HEK293 (cell line): ENCODE data around the gene GIPC1.

Experiments used
- CTCF ChIA-PET: fragments of 350-600 bp; formaldehyde crosslinking; extraction: SDS; loops from one replicate; lab custom pipeline; 2021; ENCODE audit warnings: antibody characterized with exemption; lab: Yijun Ruan, JAX
- POLR2A ChIA-PET: fragments of 300-600 bp; formaldehyde crosslinking; extraction: SDS; loops from one replicate; lab custom pipeline; 2020; ENCODE audit warnings: antibody characterized with exemption, inconsistent platforms; lab: Yijun Ruan, JAX
- H3K27ac ChIP-seq: fragments of 200-500 bp; sonication (Bioruptor generic); 2 replicates; pipeline ENCODE4 v1.5.1; 2014; ENCODE audit warnings: low read depth, low read length, control low read depth, inconsistent platforms; ENCODE audit errors: extremely low read depth
- H3K36me3 ChIP-seq, 2 experiments: fragments of 200-500 bp in 1 of 2; sonication (Bioruptor generic) in 1 of 2; 1 replicate in 1 of 2; 2 replicates in 1 of 2; pipeline ENCODE4 v1.5.1; 2014 to 2017; ENCODE audit warnings: inconsistent platforms in 2 of 2, low read length in 2 of 2; ENCODE audit not compliant: control insufficient read depth in 2 of 2, insufficient read depth in 1 of 2
- H3K4me1 ChIP-seq: fragments of 200-500 bp; sonication (Bioruptor generic); 2 replicates; pipeline ENCODE4 v1.5.1; 2014; ENCODE audit warnings: mild to moderate bottlenecking, low read length, inconsistent platforms; ENCODE audit not compliant: control insufficient read depth, insufficient read depth
- H3K4me3 ChIP-seq: 2 replicates; pipeline ENCODE4 v1.5.1; 2011; ENCODE audit warnings: low read depth, mild to moderate bottlenecking, control low read depth, low read length, moderate library complexity
- H3K9me3 ChIP-seq: fragments of 200-500 bp; sonication (Bioruptor generic); 2 replicates; pipeline ENCODE4 v1.5.1; 2014; ENCODE audit warnings: low read depth, low read length, inconsistent platforms; ENCODE audit not compliant: control insufficient read depth, insufficient read depth
- ELK4 ChIP-seq: IDR thresholded peaks from 2 replicates; pipeline ENCODE4 v1.6.1; 2011; ENCODE audit warnings: mild to moderate bottlenecking, low read depth, low read length, borderline replicate concordance
- KLF1 ChIP-seq: fragments of 450-650 bp; formaldehyde crosslinking; IDR thresholded peaks from 2 replicates; pipeline ENCODE4 v1.5.1; 2016; ENCODE audit warnings: missing biosample characterization, missing genetic modification characterization
- KLF10 ChIP-seq: fragments of 450-650 bp; IDR thresholded peaks from 2 replicates; pipeline ENCODE4 v1.5.1; 2018; ENCODE audit warnings: missing biosample characterization, mild to moderate bottlenecking, missing genetic modification characterization
- KLF7 ChIP-seq: fragments of 450-650 bp; formaldehyde crosslinking; IDR thresholded peaks from 2 replicates; pipeline ENCODE4 v1.5.1; 2016; ENCODE audit warnings: missing biosample characterization, missing genetic modification characterization, borderline replicate concordance
- KLF8 ChIP-seq: fragments of 450-650 bp; formaldehyde crosslinking; IDR thresholded peaks from 2 replicates; pipeline ENCODE4 v1.5.1; 2016; ENCODE audit warnings: missing biosample characterization, missing genetic modification characterization
- OSR2 ChIP-seq: fragments of 450-650 bp; formaldehyde crosslinking; IDR thresholded peaks from 2 replicates; pipeline ENCODE4 v1.5.1; 2016; ENCODE audit warnings: missing biosample characterization, missing genetic modification characterization
- PRDM1 ChIP-seq: fragments of 450-650 bp; formaldehyde crosslinking; IDR thresholded peaks from 2 replicates; pipeline ENCODE4; 2016; ENCODE audit warnings: missing biosample characterization, missing genetic modification characterization
- PRDM6 ChIP-seq: fragments of 450-650 bp; formaldehyde crosslinking; IDR thresholded peaks from 2 replicates; pipeline ENCODE4 v1.5.1; 2017; ENCODE audit warnings: missing biosample characterization, missing genetic modification characterization
- REPIN1 ChIP-seq: fragments of 450-650 bp; formaldehyde crosslinking; IDR thresholded peaks from 2 replicates; pipeline ENCODE4 v1.5.1; 2017; ENCODE audit warnings: missing biosample characterization, missing genetic modification characterization, low read depth
- SP3 ChIP-seq: fragments of 450-650 bp; formaldehyde crosslinking; IDR thresholded peaks from 2 replicates; pipeline ENCODE4 v1.5.1; 2016; ENCODE audit warnings: missing biosample characterization, missing genetic modification characterization
- SP7 ChIP-seq: fragments of 450-650 bp; formaldehyde crosslinking; IDR thresholded peaks from 2 replicates; pipeline ENCODE4 v1.5.1; 2016; ENCODE audit warnings: missing biosample characterization, missing genetic modification characterization
- ZBTB1 ChIP-seq: fragments of 450-650 bp; formaldehyde crosslinking; IDR thresholded peaks from 2 replicates; pipeline ENCODE4 v1.5.1; 2016; ENCODE audit warnings: missing biosample characterization, missing genetic modification characterization
- ZFHX2 ChIP-seq: fragments of 450-650 bp; formaldehyde crosslinking; conservative IDR thresholded peaks from 2 replicates; pipeline ENCODE4 v1.5.1; 2016; ENCODE audit warnings: missing biosample characterization, missing genetic modification characterization
- ZNF184 ChIP-seq: fragments of 450-650 bp; IDR thresholded peaks from 2 replicates; pipeline ENCODE4 v1.5.1; 2018; ENCODE audit warnings: missing biosample characterization, mild to moderate bottlenecking, missing genetic modification characterization
- ZNF2 ChIP-seq: fragments of 450-650 bp; formaldehyde crosslinking; IDR thresholded peaks from 2 replicates; pipeline ENCODE4 v1.5.1; 2016; ENCODE audit warnings: missing biosample characterization, missing genetic modification characterization
- ZNF274 ChIP-seq, 2 experiments: fragments of 200-500 bp in 1 of 2; fragments of 450-650 bp in 1 of 2; sonication (Bioruptor generic) in 1 of 2; formaldehyde crosslinking in 1 of 2; IDR thresholded peaks; 2 replicates each; pipeline versions ENCODE4 v1.5.1 to v1.6.1; 2014 to 2016; ENCODE audit warnings: borderline replicate concordance in 1 of 2, inconsistent platforms in 1 of 2, low read length in 1 of 2, missing biosample characterization in 1 of 2, missing genetic modification characterization in 1 of 2
- ZNF324 ChIP-seq: fragments of 450-650 bp; formaldehyde crosslinking; IDR thresholded peaks from 2 replicates; pipeline ENCODE4 v1.5.1; 2016; ENCODE audit warnings: missing biosample characterization, missing genetic modification characterization
- ZNF521 ChIP-seq: fragments of 450-650 bp; formaldehyde crosslinking; IDR thresholded peaks from 2 replicates; pipeline ENCODE4 v1.5.1; 2017; ENCODE audit warnings: missing biosample characterization, mild to moderate bottlenecking, missing genetic modification characterization
- ZNF560 ChIP-seq: fragments of 450-650 bp; formaldehyde crosslinking; IDR thresholded peaks from 2 replicates; pipeline ENCODE4 v1.5.1; 2017; ENCODE audit warnings: missing biosample characterization, missing genetic modification characterization, borderline replicate concordance
- ZNF600 ChIP-seq: fragments of 450-650 bp; formaldehyde crosslinking; IDR thresholded peaks from 2 replicates; pipeline ENCODE4 v1.5.1; 2016; ENCODE audit warnings: missing biosample characterization, missing genetic modification characterization
- ZNF664 ChIP-seq: fragments of 450-650 bp; formaldehyde crosslinking; IDR thresholded peaks from 2 replicates; pipeline ENCODE4 v1.5.1; 2016; ENCODE audit warnings: missing biosample characterization, missing genetic modification characterization
- TF ChIP-seq, protein P1 (sequence below): fragments of 450-650 bp; formaldehyde crosslinking; IDR thresholded peaks from 2 replicates; pipeline ENCODE4 v1.5.1; 2016; ENCODE audit warnings: missing biosample characterization, missing genetic modification characterization
- TF ChIP-seq, protein P2 (sequence below): fragments of 450-650 bp; formaldehyde crosslinking; IDR thresholded peaks from 2 replicates; pipeline ENCODE4 v1.5.1; 2017; ENCODE audit warnings: missing biosample characterization, missing genetic modification characterization
- TF ChIP-seq, protein P3 (sequence below): fragments of 450-650 bp; formaldehyde crosslinking; IDR thresholded peaks from 2 replicates; pipeline ENCODE4 v1.5.1; 2016; ENCODE audit warnings: missing biosample characterization, missing genetic modification characterization
- TF ChIP-seq, protein P4 (sequence below): fragments of 450-650 bp; formaldehyde crosslinking; IDR thresholded peaks from 2 replicates; pipeline ENCODE4 v1.5.1; 2016; ENCODE audit warnings: missing biosample characterization, missing genetic modification characterization, low read depth

GIPC1 gene

DNA sequence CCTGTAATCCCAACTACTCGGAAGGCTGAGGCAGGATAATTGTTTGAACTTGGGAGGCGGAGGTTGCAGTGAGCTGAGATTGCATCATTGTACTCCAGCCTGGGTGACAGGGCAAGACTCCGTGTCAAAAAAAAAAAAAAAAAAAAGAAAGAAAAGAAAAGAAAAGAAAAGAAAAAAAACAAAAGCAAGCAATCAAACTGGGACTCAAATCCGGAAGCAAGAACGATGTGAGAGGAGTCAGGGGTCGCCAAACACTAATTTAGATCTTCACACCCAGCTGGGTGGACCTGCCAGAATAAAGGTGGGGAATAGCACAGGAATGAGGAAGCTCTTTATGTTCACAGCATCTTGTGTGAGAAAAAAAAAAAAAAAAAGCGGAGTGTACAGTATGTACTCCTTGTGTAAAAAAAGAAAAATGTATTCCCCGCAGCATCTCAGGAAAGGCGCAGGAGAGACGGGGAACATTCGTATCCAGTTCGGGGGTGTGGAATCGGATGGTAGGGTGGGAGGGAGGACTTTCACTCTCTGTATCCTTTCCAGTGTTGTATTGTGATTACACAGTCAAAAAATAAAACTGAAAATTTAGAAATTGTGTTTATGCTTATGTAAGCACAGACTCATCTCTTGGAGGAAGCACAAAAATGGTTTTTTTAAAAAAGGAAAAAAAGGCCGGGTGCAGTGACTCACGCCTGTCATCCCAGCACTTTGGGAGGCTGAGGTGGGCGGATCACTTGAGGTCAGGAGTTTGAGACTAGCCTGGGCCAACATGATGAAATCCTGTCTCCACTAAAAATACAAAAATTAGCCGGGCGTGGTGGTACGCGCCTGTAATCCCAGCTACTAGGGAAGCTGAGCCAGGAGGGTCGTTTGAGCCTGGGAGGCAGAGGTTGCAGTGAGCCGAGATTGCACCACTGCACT is 14.6 kb upstream of the GIPC1 start:
- H3K27ac ChIP-seq, result no peak overlapping the region
- TF ChIP-seq REPIN1 (tag by site-specific recombination) (no peak), KLF8 (tag by site-specific recombination) (0 out of 2 replicates have a peak, but pooled peaks have one; percentile 28), ZNF521 (tag by site-specific recombination) (no peak), SP7 (tag by site-specific recombination) (peak; percentile 38), ZNF274 (IDR thresholded peaks at IDR 0.05; ENCODE audit: low read length) (no peak), ZNF274 (tag by site-specific recombination; IDR thresholded peaks at IDR 0.05; ENCODE audit: borderline replicate concordance) (no peak), ELK4 (no peak), KLF7 (tag by site-specific recombination) (0 out of 2 replicates have a peak, but pooled peaks have one; percentile 36), ZNF600 (tag by site-specific recombination) (0 out of 2 replicates have a peak, but pooled peaks have one; percentile 19), SP3 (tag by site-specific recombination) (no peak), ZFHX2 (tag by site-specific recombination) (peak; percentile 77), KLF10 (tag by site-specific recombination) (no peak), ZNF324 (peak; percentile 20), ZBTB1 (tag by site-specific recombination) (no peak), OSR2 (peak; percentile 63; the same call in 1 of the 2 replicates), PRDM6 (tag by site-specific recombination) (peak; percentile 74; the same call in 1 of the 2 replicates), ZNF2 (tag by site-specific recombination) (no peak), PRDM1 (tag by site-specific recombination) (0 out of 2 replicates have a peak, but pooled peaks have one; percentile 40), ZNF664 (tag by site-specific recombination) (no peak), KLF1 (tag by site-specific recombination) (peak; percentile 69), ZNF184 (tag by site-specific recombination) (no peak), ZNF560 (tag by site-specific recombination) (no peak)
- TF ChIP-seq, protein P1, sequence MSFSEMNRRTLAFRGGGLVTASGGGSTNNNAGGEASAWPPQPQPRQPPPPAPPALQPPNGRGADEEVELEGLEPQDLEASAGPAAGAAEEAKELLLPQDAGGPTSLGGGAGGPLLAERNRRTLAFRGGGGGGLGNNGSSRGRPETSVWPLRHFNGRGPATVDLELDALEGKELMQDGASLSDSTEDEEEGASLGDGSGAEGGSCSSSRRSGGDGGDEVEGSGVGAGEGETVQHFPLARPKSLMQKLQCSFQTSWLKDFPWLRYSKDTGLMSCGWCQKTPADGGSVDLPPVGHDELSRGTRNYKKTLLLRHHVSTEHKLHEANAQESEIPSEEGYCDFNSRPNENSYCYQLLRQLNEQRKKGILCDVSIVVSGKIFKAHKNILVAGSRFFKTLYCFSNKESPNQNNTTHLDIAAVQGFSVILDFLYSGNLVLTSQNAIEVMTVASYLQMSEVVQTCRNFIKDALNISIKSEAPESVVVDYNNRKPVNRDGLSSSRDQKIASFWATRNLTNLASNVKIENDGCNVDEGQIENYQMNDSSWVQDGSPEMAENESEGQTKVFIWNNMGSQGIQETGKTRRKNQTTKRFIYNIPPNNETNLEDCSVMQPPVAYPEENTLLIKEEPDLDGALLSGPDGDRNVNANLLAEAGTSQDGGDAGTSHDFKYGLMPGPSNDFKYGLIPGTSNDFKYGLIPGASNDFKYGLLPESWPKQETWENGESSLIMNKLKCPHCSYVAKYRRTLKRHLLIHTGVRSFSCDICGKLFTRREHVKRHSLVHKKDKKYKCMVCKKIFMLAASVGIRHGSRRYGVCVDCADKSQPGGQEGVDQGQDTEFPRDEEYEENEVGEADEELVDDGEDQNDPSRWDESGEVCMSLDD, result no peak
- TF ChIP-seq, protein P2, sequence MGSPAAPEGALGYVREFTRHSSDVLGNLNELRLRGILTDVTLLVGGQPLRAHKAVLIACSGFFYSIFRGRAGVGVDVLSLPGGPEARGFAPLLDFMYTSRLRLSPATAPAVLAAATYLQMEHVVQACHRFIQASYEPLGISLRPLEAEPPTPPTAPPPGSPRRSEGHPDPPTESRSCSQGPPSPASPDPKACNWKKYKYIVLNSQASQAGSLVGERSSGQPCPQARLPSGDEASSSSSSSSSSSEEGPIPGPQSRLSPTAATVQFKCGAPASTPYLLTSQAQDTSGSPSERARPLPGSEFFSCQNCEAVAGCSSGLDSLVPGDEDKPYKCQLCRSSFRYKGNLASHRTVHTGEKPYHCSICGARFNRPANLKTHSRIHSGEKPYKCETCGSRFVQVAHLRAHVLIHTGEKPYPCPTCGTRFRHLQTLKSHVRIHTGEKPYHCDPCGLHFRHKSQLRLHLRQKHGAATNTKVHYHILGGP (tag by site-specific recombination), result no peak
- TF ChIP-seq, protein P3, sequence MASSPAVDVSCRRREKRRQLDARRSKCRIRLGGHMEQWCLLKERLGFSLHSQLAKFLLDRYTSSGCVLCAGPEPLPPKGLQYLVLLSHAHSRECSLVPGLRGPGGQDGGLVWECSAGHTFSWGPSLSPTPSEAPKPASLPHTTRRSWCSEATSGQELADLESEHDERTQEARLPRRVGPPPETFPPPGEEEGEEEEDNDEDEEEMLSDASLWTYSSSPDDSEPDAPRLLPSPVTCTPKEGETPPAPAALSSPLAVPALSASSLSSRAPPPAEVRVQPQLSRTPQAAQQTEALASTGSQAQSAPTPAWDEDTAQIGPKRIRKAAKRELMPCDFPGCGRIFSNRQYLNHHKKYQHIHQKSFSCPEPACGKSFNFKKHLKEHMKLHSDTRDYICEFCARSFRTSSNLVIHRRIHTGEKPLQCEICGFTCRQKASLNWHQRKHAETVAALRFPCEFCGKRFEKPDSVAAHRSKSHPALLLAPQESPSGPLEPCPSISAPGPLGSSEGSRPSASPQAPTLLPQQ, result no peak
- TF ChIP-seq, protein P4, sequence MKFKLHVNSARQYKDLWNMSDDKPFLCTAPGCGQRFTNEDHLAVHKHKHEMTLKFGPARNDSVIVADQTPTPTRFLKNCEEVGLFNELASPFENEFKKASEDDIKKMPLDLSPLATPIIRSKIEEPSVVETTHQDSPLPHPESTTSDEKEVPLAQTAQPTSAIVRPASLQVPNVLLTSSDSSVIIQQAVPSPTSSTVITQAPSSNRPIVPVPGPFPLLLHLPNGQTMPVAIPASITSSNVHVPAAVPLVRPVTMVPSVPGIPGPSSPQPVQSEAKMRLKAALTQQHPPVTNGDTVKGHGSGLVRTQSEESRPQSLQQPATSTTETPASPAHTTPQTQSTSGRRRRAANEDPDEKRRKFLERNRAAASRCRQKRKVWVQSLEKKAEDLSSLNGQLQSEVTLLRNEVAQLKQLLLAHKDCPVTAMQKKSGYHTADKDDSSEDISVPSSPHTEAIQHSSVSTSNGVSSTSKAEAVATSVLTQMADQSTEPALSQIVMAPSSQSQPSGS (tag by site-specific recombination), result peak; percentile 39; the same call in 1 of the 2 replicates
- CTCF ChIA-PET, result interaction anchor here (0.7 kb wide), 1 partner anchor 715 kb away, joined by 3 read pairs; no protein-coding TSS in a partner anchor
- H3K4me3 ChIP-seq, result no peak overlapping the region
- H3K36me3 ChIP-seq, result peaks cover 3 to 21% of the 10 kb centered on the region in 2 experiments; a peak in 1 of 3 replicates
- H3K4me1 ChIP-seq, result no peaks in the 10 kb centered on the region; the same call in 1 of the 2 replicates
- H3K9me3 ChIP-seq, result no peaks in the 10 kb centered on the region
- POLR2A ChIA-PET, result interaction anchor here (0.7 to 2.0 kb wide), 6 partner anchors 8 to 179 kb away, joined by 4 to 8 read pairs (median 5); partner anchors contain the start of genes DNAJB1, GIPC1 and ZNF333
